Measurements from ENCODE around the gene MACROH2A1. TPM values are rescaled to one million over a fixed set of nuclear protein-coding genes. Genes with fewer than 3 reads are reported as not detected.

The MACROH2A1 gene
- total RNA-seq, 4 donors from 2014 or later, result 196 to 234 (median 208) TPM

- intact Hi-C loops (cut with DNase I; ENCODE audit: low total_unique reads), result no loop called here
- no peak for TF ChIP-seq POLR2A (IDR thresholded peaks at IDR 0.05)
- TF ChIP-seq CTCF (IDR thresholded peaks at IDR 0.05), result no peak
- WGBS, 2 donors, result 85 to 87% methylated on average over 23 of the region's 23 CpGs
- no peak overlapping the region for H3K4me3 ChIP-seq (ENCODE audit: low read depth, poor library complexity, severe bottlenecking)
- peak in 1 of 2 donors; percentile 68 for DNase-seq (ENCODE audit: low spot score in 2 of 2)
Observed at GRCh38 chr5:135307143-135307903, 91.7 kb downstream of the MACROH2A1 start.

- H3K4me3 ChIP-seq (ENCODE audit: low read depth, poor library complexity, severe bottlenecking), result no peak overlapping the region
- WGBS, 2 donors, result 94% methylated on average over 9 of the region's 9 CpGs
- TF ChIP-seq CTCF (IDR thresholded peaks at IDR 0.05), result no peak
- TF ChIP-seq POLR2A (IDR thresholded peaks at IDR 0.05), result no peak
- intact Hi-C loops (cut with DNase I; ENCODE audit: low total_unique reads), result no loop called here
- no peak for DNase-seq (ENCODE audit: low spot score in 2 of 2)
Observed at GRCh38 chr5:135306557-135306956, 92.5 kb downstream of the MACROH2A1 start.

GRCh38 chr5:135304352-135305221 lies 94.4 kb downstream of the MACROH2A1 start:
- peak in 1 of 2 donors; percentile 71 for DNase-seq (ENCODE audit: low spot score in 2 of 2)
- no peak overlapping the region for H3K4me3 ChIP-seq (ENCODE audit: low read depth, poor library complexity, severe bottlenecking)
- TF ChIP-seq POLR2A (IDR thresholded peaks at IDR 0.05) (no peak), CTCF (IDR thresholded peaks at IDR 0.05) (no peak)
- 79 to 83% methylated on average over 12 of the region's 12 CpGs for WGBS, 2 donors
- intact Hi-C loops (cut with DNase I; ENCODE audit: low total_unique reads), result no loop called here

GRCh38 chr5:135303582-135304173 lies 95.4 kb downstream of the MACROH2A1 start:
- TF ChIP-seq CTCF (IDR thresholded peaks at IDR 0.05) (no peak), POLR2A (IDR thresholded peaks at IDR 0.05) (no peak)
- DNase-seq (ENCODE audit: low spot score in 2 of 2), result peak in 1 of 2 donors; percentile 76
- WGBS, 2 donors, result 72 to 80% methylated on average over 6 of the region's 6 CpGs
- H3K4me3 ChIP-seq (ENCODE audit: low read depth, poor library complexity, severe bottlenecking), result no peak overlapping the region
- intact Hi-C loops (cut with DNase I; ENCODE audit: low total_unique reads), result no loop called here

GRCh38 chr5:135296900-135297816 lies 101.9 kb downstream of the MACROH2A1 start:
- no peak for DNase-seq (ENCODE audit: low spot score in 2 of 2)
- WGBS, 2 donors, result 95 to 98% methylated on average over 5 of the region's 5 CpGs
- H3K4me3 ChIP-seq (ENCODE audit: low read depth, poor library complexity, severe bottlenecking), result no peak overlapping the region
- no peak for TF ChIP-seq POLR2A (IDR thresholded peaks at IDR 0.05)
- no peak for TF ChIP-seq CTCF (IDR thresholded peaks at IDR 0.05)
- intact Hi-C loops (cut with DNase I; ENCODE audit: low total_unique reads), result no loop called here
